WTC11 (cell line): ENCODE measurements around the gene ABLIM3. TPM values are rescaled to one million over a fixed set of nuclear protein-coding genes. Genes with fewer than 3 reads are reported as not detected.

Experiments used
- ATAC-seq: fragments of 200-7000 bp; cut with Tn5 transposase; 2 replicates; pipeline ENCODE4 v1.10.0; 2021; ENCODE audit warnings: mild to moderate bottlenecking, moderate library complexity
- CTCF ChIA-PET: fragments of 300-600 bp; sonication (Branson Sonifier 250); formaldehyde crosslinking; loops from one replicate; lab custom pipeline; 2021; ENCODE audit warnings: antibody characterized with exemption; lab: Charles Lee
- POLR2A ChIA-PET: fragments of 350-600 bp; sonication (Branson Sonifier 250); formaldehyde crosslinking; loops from one replicate; lab custom pipeline; 2021; ENCODE audit warnings: antibody characterized with exemption; lab: Charles Lee
- DNase-seq: peaks from one replicate; pipeline ENCODE4 v3.0.0; 2021; ENCODE audit warnings: low spot score
- H3K27ac Mint-ChIP-seq: 2 replicates; pipeline ENCODE4 v1.8.0; 2021; ENCODE audit warnings: mixed read lengths
- H3K27me3 Mint-ChIP-seq: 2 replicates; pipeline ENCODE4 v1.8.0; 2021; ENCODE audit warnings: low read depth, mild to moderate bottlenecking, moderate library complexity, mixed read lengths
- H3K36me3 Mint-ChIP-seq: 2 replicates; pipeline ENCODE4 v1.8.0; 2021; ENCODE audit warnings: mixed read lengths
- H3K4me1 Mint-ChIP-seq: 2 replicates; pipeline ENCODE4 v1.8.0; 2022; ENCODE audit warnings: mixed read lengths
- H3K4me3 Mint-ChIP-seq: 2 replicates; pipeline ENCODE4 v1.8.0; 2021; ENCODE audit warnings: mild to moderate bottlenecking, moderate library complexity, mixed read lengths
- H3K9me3 Mint-ChIP-seq: 2 replicates; pipeline ENCODE4 v1.8.0; 2021; ENCODE audit warnings: mixed read lengths
- ATF3 ChIP-seq: sonication (generic); formaldehyde crosslinking; conservative IDR thresholded peaks from 2 replicates; pipeline ENCODE4 v1.8.1; 2022; ENCODE audit warnings: mild to moderate bottlenecking, missing genetic modification reagents
- CREB1 ChIP-seq: sonication (generic); formaldehyde crosslinking; IDR thresholded peaks from 2 replicates; pipeline ENCODE4 v1.8.0; 2023; ENCODE audit warnings: mild to moderate bottlenecking, missing genetic modification reagents
- CTCF ChIP-seq: fragments of 200-600 bp; IDR thresholded peaks from 2 replicates; pipeline ENCODE4 v1.8.0; 2022; ENCODE audit warnings: antibody characterized with exemption
- E2F4 ChIP-seq: sonication (generic); formaldehyde crosslinking; IDR thresholded peaks from 2 replicates; pipeline ENCODE4 v1.8.1; 2022; ENCODE audit warnings: low read depth, mild to moderate bottlenecking, moderate library complexity, missing genetic modification reagents, borderline replicate concordance
- ESRRA ChIP-seq: sonication (generic); formaldehyde crosslinking; IDR thresholded peaks from 2 replicates; pipeline ENCODE4 v1.8.1; 2022; ENCODE audit warnings: mild to moderate bottlenecking, missing genetic modification reagents, borderline replicate concordance
- ETV6 ChIP-seq: sonication (generic); formaldehyde crosslinking; IDR thresholded peaks from 2 replicates; pipeline ENCODE4 v1.8.1; 2022; ENCODE audit warnings: mild to moderate bottlenecking, missing genetic modification reagents
- FOXJ3 ChIP-seq: sonication (generic); formaldehyde crosslinking; IDR thresholded peaks from 2 replicates; pipeline ENCODE4 v1.9.0; 2021; ENCODE audit warnings: missing genetic modification reagents, mild to moderate bottlenecking, borderline replicate concordance
- GTF2I ChIP-seq: fragments of 250-450 bp; sonication (Bioruptor Pico); conservative IDR thresholded peaks from 2 replicates; pipeline ENCODE4 v1.4.0; 2021; ENCODE audit warnings: mild to moderate bottlenecking
- NFYB ChIP-seq: sonication (generic); formaldehyde crosslinking; conservative IDR thresholded peaks from 2 replicates; pipeline ENCODE4 v1.8.0; 2022; ENCODE audit warnings: low read depth, missing genetic modification reagents
- OVOL2 ChIP-seq: fragments of 250-450 bp; sonication (Bioruptor Pico); IDR thresholded peaks from 2 replicates; pipeline ENCODE4 v1.9.0; 2021; ENCODE audit warnings: mild to moderate bottlenecking, borderline replicate concordance
- TEAD1 ChIP-seq: sonication (generic); formaldehyde crosslinking; IDR thresholded peaks from 2 replicates; pipeline ENCODE4 v1.8.0; 2022; ENCODE audit warnings: mild to moderate bottlenecking, missing genetic modification reagents
- ZNF416 ChIP-seq: fragments of 250-450 bp; sonication (Bioruptor Pico); IDR thresholded peaks from 2 replicates; pipeline ENCODE4 v1.9.0; 2021; ENCODE audit warnings: mild to moderate bottlenecking, inconsistent platforms
- total RNA-seq: library from RNA; stranded (reverse); gene quantifications from 3 replicates; pipeline ENCODE4 v1.2.3, GENCODE V29; 2021
- TF ChIP-seq, protein P1 (sequence below): sonication (generic); formaldehyde crosslinking; IDR thresholded peaks from 2 replicates; pipeline ENCODE4 v1.8.0; 2022; ENCODE audit warnings: mild to moderate bottlenecking, missing genetic modification reagents
- TF ChIP-seq, protein P2 (sequence below): fragments of 250-450 bp; sonication (Bioruptor Pico); IDR thresholded peaks from 2 replicates; pipeline ENCODE4 v1.9.0; 2021; ENCODE audit warnings: mild to moderate bottlenecking, borderline replicate concordance
- TF ChIP-seq, protein P3 (sequence below): sonication (generic); formaldehyde crosslinking; IDR thresholded peaks from 2 replicates; pipeline ENCODE4 v1.8.1; 2022; ENCODE audit warnings: low read depth, missing genetic modification reagents, borderline replicate concordance
- TF ChIP-seq, protein P4 (sequence below): fragments of 250-450 bp; sonication (Bioruptor Pico); IDR thresholded peaks from 2 replicates; pipeline ENCODE4 v1.9.0; 2021; ENCODE audit warnings: mild to moderate bottlenecking

Gene ABLIM3
- total RNA-seq, 1 experiment from 2014 or later, result 0.33 TPM

- TF ChIP-seq ETV6 (CRISPR knock-in tag) (no peak), OVOL2 (CRISPR knock-in tag) (no peak), GTF2I (no peak), CREB1 (CRISPR knock-in tag) (no peak), FOXJ3 (CRISPR knock-in tag) (no peak)
- TF ChIP-seq, protein P1, sequence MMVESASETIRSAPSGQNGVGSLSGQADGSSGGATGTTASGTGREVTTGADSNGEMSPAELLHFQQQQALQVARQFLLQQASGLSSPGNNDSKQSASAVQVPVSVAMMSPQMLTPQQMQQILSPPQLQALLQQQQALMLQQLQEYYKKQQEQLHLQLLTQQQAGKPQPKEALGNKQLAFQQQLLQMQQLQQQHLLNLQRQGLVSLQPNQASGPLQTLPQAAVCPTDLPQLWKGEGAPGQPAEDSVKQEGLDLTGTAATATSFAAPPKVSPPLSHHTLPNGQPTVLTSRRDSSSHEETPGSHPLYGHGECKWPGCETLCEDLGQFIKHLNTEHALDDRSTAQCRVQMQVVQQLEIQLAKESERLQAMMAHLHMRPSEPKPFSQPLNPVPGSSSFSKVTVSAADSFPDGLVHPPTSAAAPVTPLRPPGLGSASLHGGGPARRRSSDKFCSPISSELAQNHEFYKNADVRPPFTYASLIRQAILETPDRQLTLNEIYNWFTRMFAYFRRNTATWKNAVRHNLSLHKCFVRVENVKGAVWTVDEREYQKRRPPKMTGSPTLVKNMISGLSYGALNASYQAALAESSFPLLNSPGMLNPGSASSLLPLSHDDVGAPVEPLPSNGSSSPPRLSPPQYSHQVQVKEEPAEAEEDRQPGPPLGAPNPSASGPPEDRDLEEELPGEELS (CRISPR knock-in tag), result no peak
- no peaks in the 10 kb centered on the region for H3K9me3 Mint-ChIP-seq
- ATAC-seq, result no peak
- H3K4me1 Mint-ChIP-seq, result no peaks in the 10 kb centered on the region
- H3K36me3 Mint-ChIP-seq, result no peaks in the 10 kb centered on the region
- no peak for DNase-seq
- ChIA-PET CTCF (interaction anchor here (1.5 kb wide), 1 partner anchor 86 kb away, joined by 4 read pairs; no protein-coding TSS in a partner anchor), POLR2A (no interaction called here)
- no peak overlapping the region for H3K27ac Mint-ChIP-seq
- no peak overlapping the region for H3K4me3 Mint-ChIP-seq
- H3K27me3 Mint-ChIP-seq, result no peaks in the 10 kb centered on the region; the same call in 1 of the 2 replicates
Observed at GRCh38 chr5:149211566-149211965, 70.3 kb downstream of the ABLIM3 start.

DNA sequence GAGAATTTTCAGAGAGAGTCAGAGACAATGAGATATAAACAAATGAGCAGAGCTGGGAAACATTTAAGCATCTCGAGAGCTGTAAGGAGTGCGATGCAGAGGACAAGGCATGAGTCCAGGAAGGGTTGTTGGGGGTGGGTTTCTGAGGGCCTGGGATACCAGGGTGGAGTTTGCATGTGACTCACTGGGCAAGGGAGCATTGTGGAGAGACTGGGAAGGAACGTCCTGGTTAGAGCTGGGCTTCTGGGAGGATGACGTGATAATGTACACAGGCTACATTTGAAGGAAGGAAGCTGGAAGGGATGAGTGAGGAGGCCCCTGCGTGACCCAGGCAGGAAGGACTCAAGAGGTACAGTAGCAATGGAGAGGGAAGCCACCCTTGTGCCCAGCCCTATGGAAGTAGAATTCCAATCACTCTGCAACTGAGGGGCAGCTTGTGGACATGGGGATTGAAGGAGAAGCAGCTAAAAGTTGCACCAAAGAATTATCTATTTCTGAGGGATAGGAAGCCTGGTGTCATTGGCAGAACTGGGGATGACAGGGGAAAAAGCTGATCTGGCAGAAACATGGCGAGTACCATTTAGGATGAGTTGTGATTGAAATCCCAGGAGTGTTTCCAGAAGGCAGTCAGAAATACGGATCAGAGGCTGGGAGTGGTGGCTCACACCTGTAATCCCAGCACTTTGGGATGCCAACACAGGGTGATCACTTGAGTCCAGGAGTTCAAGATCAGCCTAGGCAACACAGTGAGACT lies 71.1 kb downstream of the ABLIM3 start:
- DNase-seq (no peak), ATAC-seq (no peak)
- CTCF ChIA-PET, result interaction anchor here (1.5 to 3.6 kb wide), 2 partner anchors 71 to 87 kb away, joined by 4 to 15 read pairs; partner anchors contain the start of gene ABLIM3
- H3K27me3 Mint-ChIP-seq, result no peaks in the 10 kb centered on the region; the same call in 1 of the 2 replicates
- no peaks in the 10 kb centered on the region for H3K9me3 Mint-ChIP-seq
- POLR2A ChIA-PET, result no interaction called here
- TF ChIP-seq, protein P2, sequence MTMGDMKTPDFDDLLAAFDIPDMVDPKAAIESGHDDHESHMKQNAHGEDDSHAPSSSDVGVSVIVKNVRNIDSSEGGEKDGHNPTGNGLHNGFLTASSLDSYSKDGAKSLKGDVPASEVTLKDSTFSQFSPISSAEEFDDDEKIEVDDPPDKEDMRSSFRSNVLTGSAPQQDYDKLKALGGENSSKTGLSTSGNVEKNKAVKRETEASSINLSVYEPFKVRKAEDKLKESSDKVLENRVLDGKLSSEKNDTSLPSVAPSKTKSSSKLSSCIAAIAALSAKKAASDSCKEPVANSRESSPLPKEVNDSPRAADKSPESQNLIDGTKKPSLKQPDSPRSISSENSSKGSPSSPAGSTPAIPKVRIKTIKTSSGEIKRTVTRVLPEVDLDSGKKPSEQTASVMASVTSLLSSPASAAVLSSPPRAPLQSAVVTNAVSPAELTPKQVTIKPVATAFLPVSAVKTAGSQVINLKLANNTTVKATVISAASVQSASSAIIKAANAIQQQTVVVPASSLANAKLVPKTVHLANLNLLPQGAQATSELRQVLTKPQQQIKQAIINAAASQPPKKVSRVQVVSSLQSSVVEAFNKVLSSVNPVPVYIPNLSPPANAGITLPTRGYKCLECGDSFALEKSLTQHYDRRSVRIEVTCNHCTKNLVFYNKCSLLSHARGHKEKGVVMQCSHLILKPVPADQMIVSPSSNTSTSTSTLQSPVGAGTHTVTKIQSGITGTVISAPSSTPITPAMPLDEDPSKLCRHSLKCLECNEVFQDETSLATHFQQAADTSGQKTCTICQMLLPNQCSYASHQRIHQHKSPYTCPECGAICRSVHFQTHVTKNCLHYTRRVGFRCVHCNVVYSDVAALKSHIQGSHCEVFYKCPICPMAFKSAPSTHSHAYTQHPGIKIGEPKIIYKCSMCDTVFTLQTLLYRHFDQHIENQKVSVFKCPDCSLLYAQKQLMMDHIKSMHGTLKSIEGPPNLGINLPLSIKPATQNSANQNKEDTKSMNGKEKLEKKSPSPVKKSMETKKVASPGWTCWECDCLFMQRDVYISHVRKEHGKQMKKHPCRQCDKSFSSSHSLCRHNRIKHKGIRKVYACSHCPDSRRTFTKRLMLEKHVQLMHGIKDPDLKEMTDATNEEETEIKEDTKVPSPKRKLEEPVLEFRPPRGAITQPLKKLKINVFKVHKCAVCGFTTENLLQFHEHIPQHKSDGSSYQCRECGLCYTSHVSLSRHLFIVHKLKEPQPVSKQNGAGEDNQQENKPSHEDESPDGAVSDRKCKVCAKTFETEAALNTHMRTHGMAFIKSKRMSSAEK (CRISPR knock-in tag), result no peak
- TF ChIP-seq CTCF, result no peak
- TF ChIP-seq ATF3 (CRISPR knock-in tag), result no peak
- no peak for TF ChIP-seq NFYB (CRISPR knock-in tag)
- no peak overlapping the region for H3K27ac Mint-ChIP-seq
- H3K36me3 Mint-ChIP-seq, result no peaks in the 10 kb centered on the region
- H3K4me1 Mint-ChIP-seq, result no peaks in the 10 kb centered on the region
- no peak overlapping the region for H3K4me3 Mint-ChIP-seq

- no peak for DNase-seq
- H3K27me3 Mint-ChIP-seq, result no peaks in the 10 kb centered on the region; the same call in 1 of the 2 replicates
- TF ChIP-seq, protein P3, sequence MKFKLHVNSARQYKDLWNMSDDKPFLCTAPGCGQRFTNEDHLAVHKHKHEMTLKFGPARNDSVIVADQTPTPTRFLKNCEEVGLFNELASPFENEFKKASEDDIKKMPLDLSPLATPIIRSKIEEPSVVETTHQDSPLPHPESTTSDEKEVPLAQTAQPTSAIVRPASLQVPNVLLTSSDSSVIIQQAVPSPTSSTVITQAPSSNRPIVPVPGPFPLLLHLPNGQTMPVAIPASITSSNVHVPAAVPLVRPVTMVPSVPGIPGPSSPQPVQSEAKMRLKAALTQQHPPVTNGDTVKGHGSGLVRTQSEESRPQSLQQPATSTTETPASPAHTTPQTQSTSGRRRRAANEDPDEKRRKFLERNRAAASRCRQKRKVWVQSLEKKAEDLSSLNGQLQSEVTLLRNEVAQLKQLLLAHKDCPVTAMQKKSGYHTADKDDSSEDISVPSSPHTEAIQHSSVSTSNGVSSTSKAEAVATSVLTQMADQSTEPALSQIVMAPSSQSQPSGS (CRISPR knock-in tag), result no peak
- TF ChIP-seq E2F4 (CRISPR knock-in tag) (no peak), TEAD1 (CRISPR knock-in tag) (no peak), GTF2I (no peak), ESRRA (CRISPR knock-in tag) (no peak), ZNF416 (CRISPR knock-in tag) (no peak)
- TF ChIP-seq, protein P4, sequence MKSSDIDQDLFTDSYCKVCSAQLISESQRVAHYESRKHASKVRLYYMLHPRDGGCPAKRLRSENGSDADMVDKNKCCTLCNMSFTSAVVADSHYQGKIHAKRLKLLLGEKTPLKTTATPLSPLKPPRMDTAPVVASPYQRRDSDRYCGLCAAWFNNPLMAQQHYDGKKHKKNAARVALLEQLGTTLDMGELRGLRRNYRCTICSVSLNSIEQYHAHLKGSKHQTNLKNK (CRISPR knock-in tag), result no peak
- no peak overlapping the region for H3K4me3 Mint-ChIP-seq
- ChIA-PET CTCF (interaction anchor here (3.6 kb wide), 1 partner anchor 72 kb away, joined by 15 read pairs; the partner anchor contains the start of gene ABLIM3), POLR2A (interaction anchor here (0.6 to 0.7 kb wide), 2 partner anchors 48 to 816 kb away, joined by 3 read pairs; no protein-coding TSS in a partner anchor)
- no peak for ATAC-seq
- H3K27ac Mint-ChIP-seq, result no peak overlapping the region
- H3K4me1 Mint-ChIP-seq, result no peaks in the 10 kb centered on the region
- H3K36me3 Mint-ChIP-seq, result no peaks in the 10 kb centered on the region
- H3K9me3 Mint-ChIP-seq, result no peaks in the 10 kb centered on the region
Observed at GRCh38 chr5:149213264-149213880, 72.1 kb downstream of the ABLIM3 start.
